ENCODE measurements around the gene ARGLU1. TPM values are rescaled to one million over a fixed set of nuclear protein-coding genes. Genes with fewer than 3 reads are reported as not detected.

Gene ARGLU1
- polyA plus RNA-seq, 5 donors = 333 to 472 (median 422) TPM

GRCh38 chr13:106589716-106590115, 21.8 kb upstream of the ARGLU1 start:
- DNase-seq = no peak

DNA sequence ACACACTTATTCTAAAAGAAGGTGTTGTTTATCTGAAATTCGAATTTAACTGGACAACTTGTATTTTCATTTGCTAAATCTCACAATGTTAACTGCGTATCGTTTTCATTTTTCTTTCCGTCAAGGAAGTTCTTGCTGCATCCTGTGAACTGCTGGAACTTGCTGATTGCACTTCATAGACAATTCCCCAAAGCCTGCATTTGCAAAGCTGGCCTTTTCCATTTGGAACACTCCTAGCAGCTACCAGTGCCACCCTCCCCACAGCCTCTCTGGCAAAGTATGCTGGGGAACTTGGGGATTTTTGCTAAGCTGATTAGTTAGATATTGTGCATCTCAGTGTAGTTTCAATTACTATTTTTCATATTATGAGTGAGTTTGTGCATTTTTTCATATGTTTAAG, 20.4 kb upstream of the ARGLU1 start:
- no peak for DNase-seq

DNA sequence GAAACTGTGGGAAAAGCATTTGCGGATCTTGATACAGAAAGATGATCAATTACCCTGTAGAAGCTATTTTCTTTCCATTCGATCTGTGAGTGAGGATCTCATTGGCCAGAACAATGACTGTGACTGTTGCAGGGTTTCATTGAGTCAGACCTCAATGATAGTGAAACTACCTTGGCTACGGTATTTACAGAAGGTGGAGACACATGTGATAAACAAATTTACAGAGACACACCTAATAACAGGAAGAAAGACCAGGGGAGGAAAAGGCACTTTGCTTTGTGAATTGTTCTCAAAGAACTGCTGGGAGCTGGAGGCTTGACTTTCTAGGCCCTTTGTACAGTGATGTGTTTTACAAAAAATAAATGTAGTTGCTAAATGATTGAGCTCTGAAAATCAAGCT, 19.9 kb upstream of the ARGLU1 start:
- DNase-seq = no peak

GRCh38 chr13:106586648-106587166, 18.8 kb upstream of the ARGLU1 start:
- no peak for DNase-seq

DNA sequence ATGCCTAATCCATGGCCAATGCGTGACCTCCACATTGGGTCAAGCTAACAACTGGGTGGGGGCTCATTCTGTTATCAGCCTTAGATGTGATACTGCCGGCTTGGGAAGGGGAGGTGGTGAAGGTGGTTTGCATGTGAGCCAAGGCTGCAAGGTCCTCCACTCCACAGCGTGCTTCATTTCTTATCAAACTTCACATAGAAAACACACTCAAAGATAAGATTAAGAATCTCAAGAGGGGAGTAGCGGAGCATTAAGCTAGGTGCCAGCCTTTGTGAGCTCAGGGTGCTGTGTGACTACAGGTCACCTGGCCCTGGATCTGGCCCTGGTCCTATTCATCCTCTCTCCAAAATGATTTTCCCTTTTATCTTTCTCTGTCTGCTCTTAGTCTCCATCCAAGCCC, 13.3 kb upstream of the ARGLU1 start:
- no peak for DNase-seq

GRCh38 chr13:106575896-106576295, 8.0 kb upstream of the ARGLU1 start:
- DNase-seq = no peak

- no peak for DNase-seq
Measured at GRCh38 chr13:106573868-106574267, 5.9 kb upstream of the ARGLU1 start.

- no peak for DNase-seq
Measured at GRCh38 chr13:106573284-106573846, 5.4 kb upstream of the ARGLU1 start.

DNA sequence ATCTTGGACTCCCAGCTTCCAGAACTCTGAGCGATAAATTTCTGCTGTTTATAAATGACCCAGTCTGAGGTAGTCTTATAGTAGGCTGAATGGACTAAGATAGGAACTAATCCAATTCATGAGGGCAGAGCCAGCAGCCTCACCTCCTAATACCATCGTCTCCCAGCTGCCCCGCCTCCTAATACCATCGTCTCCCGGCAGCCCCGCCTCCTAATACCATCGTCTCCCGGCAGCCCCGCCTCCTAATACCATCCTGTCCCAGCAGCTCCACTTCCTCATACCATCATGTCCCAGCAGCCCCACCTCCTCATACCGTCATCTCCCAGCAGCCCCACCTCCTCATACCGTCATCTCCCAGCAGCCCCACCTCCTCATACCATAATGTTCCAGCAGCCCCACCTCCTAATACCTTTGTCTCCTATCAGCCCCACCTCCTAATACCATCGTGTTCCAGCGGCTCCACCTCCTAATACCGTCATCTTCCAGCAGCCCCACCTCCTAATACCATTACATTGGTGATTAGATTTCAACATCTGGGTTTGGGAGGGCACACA, 2.4 kb upstream of the ARGLU1 start:
- DNase-seq = no peak

- no peak for DNase-seq
Measured at GRCh38 chr13:106569233-106570095, 1.5 kb upstream of the ARGLU1 start.

GRCh38 chr13:106568299-106569003, 514 bp upstream of the ARGLU1 start:
- no peak for DNase-seq

GRCh38 chr13:106566641-106567473, 1.1 kb downstream of the ARGLU1 start:
- DNase-seq = peak in 1 of 2 donors; percentile 40

DNA sequence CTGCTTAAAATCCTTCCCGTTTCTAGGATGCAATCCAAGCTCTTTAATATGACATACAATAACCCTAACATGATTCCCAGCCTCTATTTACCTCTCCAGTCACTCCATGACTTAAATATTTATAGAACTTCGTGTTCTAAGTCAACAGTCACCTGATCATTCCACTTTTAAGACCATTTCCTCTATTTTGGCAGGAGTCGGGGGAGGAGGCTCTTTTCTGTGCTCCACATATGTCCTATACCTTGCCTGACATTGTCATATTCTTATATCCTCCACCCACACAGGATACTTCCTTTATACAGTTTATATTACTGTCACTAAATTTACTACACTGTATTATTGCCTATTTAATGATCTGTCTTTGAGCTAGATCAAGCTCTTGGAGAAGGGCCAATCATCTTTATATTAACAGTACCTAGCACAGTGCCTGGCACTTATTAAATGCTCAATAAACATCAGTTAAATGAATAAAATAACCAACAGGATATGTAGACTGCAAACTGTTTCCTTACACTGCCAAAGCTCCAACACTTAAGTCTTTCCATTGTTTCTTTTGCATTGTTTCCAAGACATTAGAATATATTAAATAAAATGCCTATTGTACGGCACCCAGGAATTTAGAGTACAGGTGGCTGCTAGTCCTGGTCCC, 2.7 kb downstream of the ARGLU1 start:
- no peak for DNase-seq

DNA sequence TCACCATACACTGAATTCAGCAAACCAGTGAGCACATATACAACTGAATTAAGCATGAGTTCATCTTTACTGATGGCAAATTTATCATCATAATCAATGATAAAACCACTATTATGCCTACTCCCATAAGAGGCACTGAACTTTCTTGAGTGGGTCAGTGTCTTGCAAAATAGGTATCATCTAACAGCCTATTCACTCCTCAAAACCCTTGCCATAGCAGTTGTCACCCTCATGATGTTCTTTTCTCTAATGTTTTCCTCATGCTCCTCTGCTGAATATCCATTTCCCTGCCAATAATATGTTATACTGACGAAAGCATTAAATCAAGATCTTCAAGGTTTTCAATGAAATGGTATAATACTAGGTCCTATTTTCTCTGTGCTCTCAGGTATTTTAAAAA, 5.6 kb downstream of the ARGLU1 start:
- DNase-seq = no peak

- DNase-seq = no peak
Measured at GRCh38 chr13:106561551-106562170, 6.3 kb downstream of the ARGLU1 start.

- DNase-seq = no peak
Measured at GRCh38 chr13:106560821-106561220, 7.1 kb downstream of the ARGLU1 start.

DNA sequence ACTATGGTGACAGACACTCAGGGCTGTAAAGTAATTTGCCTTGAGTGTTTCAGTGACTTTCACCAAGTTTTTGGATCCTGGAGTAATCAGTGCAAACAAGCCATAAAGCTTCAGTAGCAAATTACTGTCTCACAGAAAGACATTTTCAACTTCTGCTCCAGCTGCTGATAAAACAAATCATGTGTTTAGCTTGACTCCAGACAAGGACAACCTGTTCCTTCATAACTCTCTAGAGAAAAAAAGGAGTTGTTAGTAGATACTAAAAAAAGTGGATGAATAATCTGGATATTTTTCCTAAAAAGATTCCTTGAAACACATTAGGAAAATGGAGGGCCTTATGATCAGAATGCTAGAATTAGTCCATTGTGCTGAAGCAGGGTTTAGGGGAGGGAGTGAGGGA, 9.4 kb downstream of the ARGLU1 start:
- DNase-seq = no peak

DNA sequence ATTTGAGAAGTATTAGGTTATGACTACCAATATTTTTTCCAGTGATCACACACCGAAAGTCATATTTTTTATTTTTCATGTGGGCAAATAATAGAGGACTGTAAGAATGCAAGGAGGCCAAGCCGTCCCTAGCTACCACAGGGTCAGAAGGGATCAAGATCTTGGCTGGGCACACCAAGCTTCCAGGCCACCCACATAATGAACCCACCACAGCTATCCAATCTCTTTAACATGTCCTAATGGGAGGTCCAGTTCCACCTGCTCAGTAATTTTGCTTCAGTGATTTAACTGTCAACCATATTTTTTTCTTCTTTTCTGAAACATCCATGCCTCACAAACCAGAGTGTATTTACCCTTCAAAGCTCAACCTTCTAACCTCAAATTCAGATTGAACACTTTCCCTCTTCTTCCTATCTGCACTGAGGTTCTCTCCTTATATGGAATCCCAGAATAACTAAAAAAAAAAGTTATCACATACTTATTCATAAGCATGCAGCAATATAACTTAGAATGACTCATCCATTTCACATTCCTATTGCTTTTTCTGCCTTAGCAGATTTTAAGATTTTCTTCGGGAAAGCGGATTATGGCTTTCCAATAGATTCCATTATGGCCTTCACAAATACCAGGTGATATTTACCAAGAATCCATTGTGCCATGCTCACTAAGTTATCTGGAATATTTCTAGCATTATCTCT, 12.2 kb downstream of the ARGLU1 start:
- no peak for DNase-seq

- DNase-seq = no peak
Measured at GRCh38 chr13:106551751-106552150, 16.2 kb downstream of the ARGLU1 start.

DNA sequence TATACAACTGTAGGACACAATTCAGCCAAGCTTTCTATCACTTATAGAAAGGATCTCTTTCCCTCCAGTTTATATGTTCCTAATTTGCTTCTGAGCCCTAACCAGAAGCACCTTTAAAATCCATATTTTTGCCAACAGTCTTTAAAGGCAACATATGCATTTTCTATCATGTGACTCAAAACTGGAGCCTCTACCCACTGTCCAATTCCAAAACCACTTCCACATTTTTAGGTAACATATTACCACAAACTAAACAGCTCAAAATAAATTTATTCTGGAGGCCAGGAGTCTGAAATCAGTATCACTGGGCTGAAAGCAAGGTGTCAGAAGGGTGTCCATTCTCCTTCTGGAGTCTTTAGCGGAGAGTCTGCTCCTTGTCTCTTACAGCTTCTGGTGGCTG, 16.6 kb downstream of the ARGLU1 start:
- no peak for DNase-seq
